ENCODE measurements around the gene TUBAL3. TPM values are rescaled to one million over a fixed set of nuclear protein-coding genes. Genes with fewer than 3 reads are reported as not detected.

TUBAL3 gene
- total RNA-seq, 2 donors from 2014 or later = 12.8 to 39.6 TPM

- DNase-seq = no peak
- Histone ChIP-seq H3K4me3 (no peak overlapping the region), H3K9ac (ENCODE audit: low read depth in 2 of 2, low read length in 2 of 2) (no peak overlapping the region), H3K4me1 (no peaks in the 10 kb centered on the region), H3K9me3 (no peaks in the 10 kb centered on the region), H3K36me3 (no peaks in the 10 kb centered on the region), H3K27me3 (no peaks in the 10 kb centered on the region), H3K27ac (no peak overlapping the region)
- intact Hi-C loops (cut with DNase I) = no loop called here
- TF ChIP-seq CTCF (IDR thresholded peaks at IDR 0.05) = no peak
Observed at GRCh38 chr10:5399332-5399731, 5.3 kb downstream of the TUBAL3 start.

- intact Hi-C loops (cut with DNase I) = no loop called here
- H3K27ac ChIP-seq = no peak overlapping the region
- no peak overlapping the region for H3K9ac ChIP-seq (ENCODE audit: low read depth in 2 of 2, low read length in 2 of 2)
- H3K4me3 ChIP-seq = no peak overlapping the region
- H3K36me3 ChIP-seq = no peaks in the 10 kb centered on the region
- no peak for DNase-seq
- H3K9me3 ChIP-seq = no peaks in the 10 kb centered on the region
- no peak for TF ChIP-seq CTCF (IDR thresholded peaks at IDR 0.05)
- H3K27me3 ChIP-seq = no peaks in the 10 kb centered on the region
- no peaks in the 10 kb centered on the region for H3K4me1 ChIP-seq
Observed at GRCh38 chr10:5396556-5397300, 7.9 kb downstream of the TUBAL3 start.

- Histone ChIP-seq H3K4me1 (no peaks in the 10 kb centered on the region), H3K9me3 (no peaks in the 10 kb centered on the region), H3K9ac (ENCODE audit: low read depth in 2 of 2, low read length in 2 of 2) (no peak overlapping the region), H3K36me3 (no peaks in the 10 kb centered on the region), H3K27me3 (no peaks in the 10 kb centered on the region), H3K27ac (no peak overlapping the region), H3K4me3 (no peak overlapping the region)
- no peak for DNase-seq
- intact Hi-C loops (cut with DNase I) = no loop called here
- no peak for TF ChIP-seq CTCF (IDR thresholded peaks at IDR 0.05)
Observed at GRCh38 chr10:5395168-5395567, 9.5 kb downstream of the TUBAL3 start.

GRCh38 chr10:5393529-5393928 lies 11.1 kb downstream of the TUBAL3 start:
- Histone ChIP-seq H3K27ac (no peak overlapping the region), H3K36me3 (no peaks in the 10 kb centered on the region), H3K9ac (ENCODE audit: low read depth in 2 of 2, low read length in 2 of 2) (no peak overlapping the region), H3K4me3 (no peak overlapping the region), H3K4me1 (no peaks in the 10 kb centered on the region), H3K9me3 (no peaks in the 10 kb centered on the region), H3K27me3 (no peaks in the 10 kb centered on the region)
- intact Hi-C loops (cut with DNase I) = no loop called here
- no peak for TF ChIP-seq CTCF (IDR thresholded peaks at IDR 0.05)
- no peak for DNase-seq

GRCh38 chr10:5391790-5392189 lies 12.8 kb downstream of the TUBAL3 start:
- no peaks in the 10 kb centered on the region for H3K9me3 ChIP-seq
- intact Hi-C loops (cut with DNase I) = no loop called here

More at GRCh38 chr10:5391790-5392189, 12.8 kb downstream of the TUBAL3 start:
- Histone ChIP-seq H3K36me3 (no peaks in the 10 kb centered on the region), H3K27ac (no peak overlapping the region), H3K4me3 (no peak overlapping the region), H3K27me3 (no peaks in the 10 kb centered on the region), H3K9ac (ENCODE audit: low read depth in 2 of 2, low read length in 2 of 2) (no peak overlapping the region), H3K4me1 (no peaks in the 10 kb centered on the region)
- no peak for DNase-seq
- no peak for TF ChIP-seq CTCF (IDR thresholded peaks at IDR 0.05)
